HG03159 (cell line): ENCODE measurements around the gene ANKRD62.

Experiments used
- ATAC-seq: cut with Tn5 transposase; IDR thresholded peaks from one replicate; pipeline ENCODE4 v1.9.1; 2021; ENCODE audit warnings: mild to moderate bottlenecking, moderate library complexity; ENCODE audit not compliant: unreplicated experiment

The ANKRD62 gene

DNA sequence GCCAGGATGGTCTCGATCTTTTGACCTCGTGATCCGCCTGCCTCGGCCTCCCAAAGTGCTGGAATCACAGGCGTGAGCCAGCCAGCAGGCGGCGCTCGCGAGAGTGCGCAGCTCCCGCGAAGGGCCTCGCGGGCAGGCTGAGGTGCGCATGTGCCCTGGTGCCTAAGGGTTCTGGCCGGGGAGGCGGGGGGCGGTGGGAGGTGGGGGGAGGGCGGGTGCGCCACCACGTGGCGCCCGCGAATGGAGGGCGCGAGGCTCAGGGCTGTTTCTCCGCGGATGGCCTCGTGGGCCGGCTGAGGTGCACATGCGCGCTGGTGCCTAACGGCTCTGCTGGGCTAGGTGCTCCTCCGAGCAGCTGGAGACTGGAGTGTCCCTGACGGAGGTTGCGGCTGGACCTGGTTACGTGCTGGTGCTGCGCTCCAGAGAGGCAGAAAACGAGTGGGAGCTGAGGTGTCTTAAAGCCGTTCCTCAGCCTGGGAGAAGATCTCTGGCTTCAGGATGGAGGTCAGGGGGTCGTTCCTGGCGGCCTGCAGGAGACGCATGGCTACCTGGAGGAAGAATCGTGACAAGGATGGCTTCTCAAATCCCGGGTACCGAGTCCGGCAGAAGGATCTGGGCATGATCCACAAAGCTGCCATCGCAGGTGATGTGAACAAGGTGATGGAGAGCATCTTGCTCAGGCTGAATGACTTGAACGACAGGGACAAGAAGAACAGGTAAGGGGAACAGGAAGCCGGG is at the start of gene ANKRD62:
Gene ANKRD62, plus strand, starts transcription at position 324 of the 738 bp plus-strand sequence. Its CDS starts 175 bp downstream, at position 499.
- ATAC-seq: no peak

DNA sequence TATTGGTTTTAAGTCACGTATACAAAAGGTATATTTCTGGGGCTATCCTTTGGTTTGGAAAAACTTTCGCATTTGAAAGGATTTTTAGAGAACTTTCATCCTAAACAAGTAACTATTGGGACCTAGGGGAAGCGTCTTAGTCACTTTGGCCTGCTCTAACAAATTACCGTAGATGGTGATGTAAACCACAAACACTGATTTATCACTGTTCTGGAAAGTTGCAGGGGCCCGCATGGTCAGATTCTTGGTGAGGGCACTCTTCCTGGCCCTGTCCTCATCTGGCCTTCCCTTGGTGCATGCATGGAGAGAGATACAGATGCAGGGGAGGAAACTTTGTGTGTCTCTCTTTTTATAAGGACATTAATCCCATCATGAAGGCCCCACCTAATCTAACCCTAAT is 49.1 kb upstream of the ANKRD62 start:
- ATAC-seq: no peak

DNA sequence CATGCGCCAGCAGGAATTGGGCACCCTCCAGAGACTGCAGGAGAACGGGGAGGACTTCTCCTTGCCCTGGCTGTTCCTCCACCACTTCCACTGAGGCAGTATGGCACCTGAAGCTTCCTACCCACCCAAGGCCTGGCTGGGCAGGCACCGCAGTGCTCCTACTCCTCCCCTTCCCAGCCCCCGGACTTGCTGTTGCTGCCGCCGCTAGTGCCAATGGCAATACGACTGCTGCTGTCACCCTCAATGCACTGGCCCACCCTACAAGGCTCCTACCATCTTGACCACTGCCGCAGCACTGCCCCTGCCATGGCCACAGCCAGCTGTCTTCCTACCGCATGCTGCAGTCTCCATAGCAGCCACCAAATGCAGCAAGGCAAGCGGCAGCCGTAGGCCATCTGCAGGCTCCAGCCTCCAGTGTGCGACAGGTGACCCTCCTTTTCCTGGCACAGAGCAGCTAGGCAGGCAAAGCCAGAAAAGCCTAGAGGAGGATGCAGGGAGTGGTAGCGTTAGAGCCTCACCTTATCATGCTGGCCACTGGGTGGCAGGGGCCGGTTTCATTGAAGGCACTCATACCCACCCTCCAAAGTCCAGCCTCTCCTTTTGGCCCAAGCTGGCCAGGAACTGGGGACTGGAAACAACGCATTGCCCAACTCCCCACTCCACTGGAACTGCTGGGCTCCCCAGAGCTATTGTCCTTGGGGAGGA is 47.4 kb upstream of the ANKRD62 start:
- ATAC-seq: no peak

DNA sequence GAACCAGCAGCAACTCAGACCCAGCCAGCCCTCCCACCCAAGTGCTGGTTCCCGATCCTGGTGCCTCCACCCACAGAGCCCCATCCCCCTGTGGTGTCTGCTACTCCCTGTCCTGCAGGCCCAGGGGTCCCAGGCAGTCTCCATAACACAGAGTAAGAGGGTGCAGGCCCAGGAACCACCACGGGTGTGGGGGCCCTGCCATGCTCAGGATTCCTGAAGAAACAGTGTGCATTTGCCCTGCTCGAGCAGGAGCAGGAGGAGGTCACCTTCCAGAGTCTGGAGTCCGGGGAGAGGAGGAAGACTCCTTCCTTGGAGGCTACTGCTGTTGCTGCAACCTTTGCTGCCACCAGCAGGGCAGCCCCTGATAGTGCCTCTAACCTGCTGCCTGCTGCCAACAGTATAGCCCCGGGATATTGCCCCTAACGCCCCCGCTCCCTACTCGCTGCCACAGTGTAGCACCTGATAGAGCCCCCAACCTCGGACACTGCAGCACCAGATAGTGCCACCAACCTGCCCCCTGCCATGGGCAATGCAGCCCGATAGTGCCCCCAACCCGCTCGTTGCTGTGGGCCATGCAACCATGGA is 46.8 kb upstream of the ANKRD62 start:
- ATAC-seq: no peak

DNA sequence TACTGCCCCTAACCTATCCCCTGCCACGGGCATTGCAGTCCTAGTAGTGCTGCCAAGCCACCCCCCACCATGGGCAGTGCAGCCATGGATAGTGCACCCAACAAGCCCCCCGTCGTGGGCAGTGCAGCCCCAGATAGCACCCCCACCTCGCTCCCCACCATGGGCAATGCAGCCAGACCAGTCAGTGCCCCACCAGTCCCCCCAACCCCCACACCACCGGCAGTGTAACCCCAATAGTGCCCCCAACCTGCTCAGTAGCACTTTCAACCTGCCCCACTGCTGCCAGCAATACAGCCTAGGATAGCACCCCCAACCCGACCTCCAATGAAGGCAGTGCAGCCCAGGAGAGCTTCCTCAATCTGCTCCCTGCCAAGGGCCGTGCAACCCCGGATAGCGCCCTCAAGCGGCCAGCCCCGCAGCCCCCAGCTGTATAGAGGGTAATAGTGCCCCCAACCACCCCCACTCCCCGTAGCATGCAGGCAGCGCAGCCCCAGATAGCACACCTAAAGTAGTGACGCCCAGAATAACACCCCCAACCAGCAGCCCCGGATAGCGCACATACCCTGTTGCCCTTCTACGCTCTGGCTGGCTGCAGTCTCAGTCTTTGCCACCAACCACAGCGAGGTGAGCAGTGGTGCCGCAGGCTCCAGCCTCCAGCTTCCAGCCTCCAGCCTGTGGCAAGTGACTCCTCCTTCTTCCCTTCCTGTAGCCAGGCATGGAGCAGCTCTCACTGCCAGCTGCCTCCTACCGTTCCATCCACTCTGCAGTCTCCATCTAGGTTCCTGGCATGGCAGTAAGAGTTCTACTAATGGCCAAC is 45.4 kb upstream of the ANKRD62 start:
- ATAC-seq: no peak

DNA sequence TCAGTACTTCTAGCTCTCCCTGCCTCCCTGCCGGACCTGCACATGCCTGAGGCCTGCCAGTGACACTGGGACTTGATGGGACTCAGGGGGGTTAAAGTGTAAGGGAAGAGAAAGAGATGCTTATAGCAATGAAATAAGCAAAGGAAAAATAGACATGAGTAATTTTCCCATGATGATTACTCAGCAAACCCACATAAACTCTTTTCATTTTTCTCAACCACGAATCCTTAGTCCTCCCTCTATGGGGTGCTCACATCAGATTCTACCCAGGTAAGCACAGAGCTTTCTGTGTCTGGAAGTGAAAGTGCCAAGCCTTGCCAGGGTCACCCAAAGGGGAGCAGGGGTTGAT is 44.8 kb upstream of the ANKRD62 start:
- ATAC-seq: no peak

DNA sequence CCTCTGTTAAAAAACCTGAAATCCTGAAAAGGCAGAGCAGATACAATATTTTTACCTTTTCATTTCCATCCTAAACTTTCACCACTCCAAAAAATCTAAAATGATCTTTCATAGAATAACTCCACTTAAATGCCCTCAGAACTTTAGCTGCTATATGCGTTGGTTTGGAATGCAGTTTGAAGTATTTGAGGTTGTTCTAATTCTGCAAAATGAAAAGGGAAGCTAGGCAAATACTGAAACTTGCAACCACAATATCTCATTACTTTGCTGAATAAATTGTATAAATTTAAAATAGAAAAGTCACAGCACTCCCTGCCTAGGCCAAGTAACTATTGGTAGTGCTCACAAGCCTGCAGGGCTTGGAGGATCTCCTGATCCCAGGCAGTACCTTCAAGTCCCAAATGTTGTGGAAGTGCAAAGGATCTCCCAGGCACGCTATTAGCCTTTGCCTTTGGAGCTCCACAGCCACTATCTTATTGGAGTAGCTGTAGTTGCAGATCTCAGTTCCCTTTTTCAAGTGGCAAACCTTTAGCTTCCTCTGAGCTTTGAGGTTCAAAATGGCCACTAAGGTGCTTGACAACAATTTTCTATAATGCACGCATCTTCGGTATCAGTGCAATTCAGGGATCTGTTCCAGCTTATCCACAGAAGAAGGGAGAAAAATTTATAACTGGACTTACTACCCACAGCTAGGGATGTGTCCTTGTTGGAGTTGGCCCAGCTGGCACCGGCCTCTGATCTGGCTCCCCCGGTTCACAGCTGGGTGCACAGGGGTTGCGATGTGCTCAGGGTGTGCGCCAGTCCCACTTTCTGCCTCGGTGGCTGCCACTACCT is 43.4 kb upstream of the ANKRD62 start:
- ATAC-seq: peak; percentile 91

DNA sequence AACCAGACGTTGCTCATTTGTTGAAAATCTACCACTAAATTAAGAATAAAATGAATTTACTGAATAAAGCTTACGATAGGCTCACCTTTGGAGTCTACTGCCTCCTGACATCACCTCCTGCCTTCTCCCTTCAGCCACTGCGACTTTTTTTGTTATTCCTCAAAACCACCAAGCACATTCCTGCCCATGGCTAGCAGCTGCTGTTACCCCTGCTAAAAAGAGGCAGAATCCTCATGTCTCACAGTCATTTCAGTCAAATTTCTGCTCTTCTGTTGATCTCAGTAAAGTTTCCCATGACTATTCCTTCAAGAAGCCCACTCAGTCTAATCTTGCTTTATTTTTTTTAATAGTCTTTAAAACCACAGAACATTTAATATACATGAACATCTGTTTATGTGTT is 40.8 kb upstream of the ANKRD62 start:
- ATAC-seq: no peak

DNA sequence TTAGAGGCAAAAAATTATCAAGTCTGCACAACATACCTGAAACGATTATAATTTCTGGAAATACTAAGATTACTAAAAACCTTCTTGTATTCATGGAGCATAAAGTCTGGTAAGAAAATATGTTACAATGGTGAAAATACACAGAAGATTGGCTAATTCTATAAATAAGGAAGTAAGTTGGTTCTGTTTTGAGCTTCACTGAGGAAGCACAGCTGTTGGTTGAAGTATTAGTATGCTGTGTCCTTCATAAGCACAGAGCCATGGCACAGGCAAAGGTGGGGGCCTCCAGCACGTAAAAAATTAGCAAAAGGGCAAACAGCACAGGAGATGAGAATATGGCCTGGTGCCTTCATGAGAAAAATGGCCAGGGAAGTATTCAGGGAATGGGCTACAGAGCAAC is 40.4 kb upstream of the ANKRD62 start:
- ATAC-seq: peak; percentile 51

DNA sequence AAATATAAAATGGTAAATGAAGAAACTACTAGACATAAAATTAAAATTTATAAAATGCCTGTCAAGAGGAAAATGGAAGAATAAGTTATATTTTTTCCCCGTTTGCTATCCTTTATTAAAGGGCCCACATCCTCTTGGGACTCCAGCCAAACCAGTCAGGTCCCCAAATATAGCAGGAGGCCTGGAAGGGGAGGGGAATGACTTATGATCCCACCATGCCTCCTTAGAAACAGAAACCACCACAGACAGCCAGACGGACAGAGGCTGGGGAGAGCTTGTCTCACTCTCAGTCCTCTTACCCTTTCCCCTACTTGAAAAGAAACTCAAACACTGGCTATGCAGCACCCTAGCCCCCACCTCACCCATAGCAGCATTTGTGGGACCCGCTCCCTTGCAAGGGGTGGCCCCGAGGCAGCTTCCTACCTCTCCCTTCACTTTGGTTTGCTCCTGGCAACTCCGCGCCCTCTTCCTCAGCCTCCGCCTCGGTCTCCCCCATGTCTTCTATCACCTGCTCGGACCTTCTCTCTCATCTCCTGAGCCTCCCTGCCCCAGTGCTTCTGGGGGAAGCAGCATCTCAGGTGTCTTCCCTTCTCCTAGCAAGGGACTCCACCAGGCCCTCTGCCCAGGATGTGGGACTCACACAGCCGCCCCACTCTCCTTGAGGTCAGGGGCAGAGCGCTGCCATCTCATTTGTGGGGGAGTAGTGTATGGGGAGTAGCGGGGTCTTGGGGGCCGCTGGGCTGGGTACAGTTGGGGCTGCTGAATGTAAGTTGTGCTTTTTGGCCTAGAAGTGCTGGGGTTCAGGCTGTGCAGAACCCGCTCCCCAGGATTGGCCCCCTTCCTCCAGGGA is 37.4 kb upstream of the ANKRD62 start:
- no peak for ATAC-seq

DNA sequence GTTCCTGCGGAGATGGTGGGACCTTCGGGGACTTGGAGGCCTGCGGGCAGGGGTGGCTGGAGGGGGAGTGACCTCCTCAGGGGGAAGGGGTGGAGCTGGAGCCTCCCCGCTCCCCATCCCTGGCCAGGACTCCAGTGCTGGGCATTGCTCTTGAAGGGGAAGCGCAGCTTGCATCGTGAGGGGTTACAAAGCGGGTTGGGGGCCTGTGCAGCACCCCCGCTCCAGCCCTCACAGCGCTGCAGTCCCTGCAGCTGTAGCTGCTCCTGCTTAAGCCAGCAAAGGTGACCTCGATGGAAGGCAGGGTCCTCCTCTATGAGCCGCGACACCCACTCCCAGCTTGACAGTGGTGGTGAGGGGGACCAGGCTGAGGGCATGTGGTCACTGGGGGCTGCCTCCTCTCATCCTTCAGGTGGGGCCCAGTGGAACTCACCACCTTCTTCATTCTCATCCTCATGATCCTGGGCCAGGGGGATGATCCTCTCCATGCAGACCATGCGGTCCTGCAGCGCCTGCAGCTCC is 36.7 kb upstream of the ANKRD62 start:
- ATAC-seq: no peak

DNA sequence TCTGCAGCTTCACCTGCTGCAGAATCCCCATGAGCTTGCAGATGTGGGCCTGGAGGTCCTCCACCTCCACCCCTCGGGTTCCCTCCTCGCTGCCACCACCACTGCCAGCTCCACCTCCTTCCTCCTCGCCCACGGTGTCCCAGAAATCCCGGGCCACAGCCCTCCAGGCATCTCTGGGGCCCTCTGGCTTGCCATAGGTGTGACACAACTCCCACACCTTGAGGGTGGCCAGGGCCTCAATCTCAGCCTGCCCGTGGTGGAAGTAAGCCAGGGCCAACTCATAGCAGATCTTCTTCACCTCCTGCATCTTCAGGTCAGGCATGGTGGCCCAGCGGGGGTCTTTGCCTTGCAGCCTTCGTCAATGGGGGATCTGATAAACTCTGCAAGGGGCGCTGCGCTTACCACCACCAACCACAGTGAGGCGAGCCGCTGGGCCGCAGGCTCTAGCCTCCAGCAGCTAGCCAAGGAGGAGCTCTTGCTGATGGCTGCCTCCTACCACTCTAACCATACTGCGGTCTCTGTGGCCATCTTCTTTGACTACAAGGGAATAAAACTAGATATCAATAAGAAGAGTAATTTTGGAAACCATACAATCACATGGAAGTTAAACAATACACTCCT is 36.1 kb upstream of the ANKRD62 start:
- no peak for ATAC-seq

DNA sequence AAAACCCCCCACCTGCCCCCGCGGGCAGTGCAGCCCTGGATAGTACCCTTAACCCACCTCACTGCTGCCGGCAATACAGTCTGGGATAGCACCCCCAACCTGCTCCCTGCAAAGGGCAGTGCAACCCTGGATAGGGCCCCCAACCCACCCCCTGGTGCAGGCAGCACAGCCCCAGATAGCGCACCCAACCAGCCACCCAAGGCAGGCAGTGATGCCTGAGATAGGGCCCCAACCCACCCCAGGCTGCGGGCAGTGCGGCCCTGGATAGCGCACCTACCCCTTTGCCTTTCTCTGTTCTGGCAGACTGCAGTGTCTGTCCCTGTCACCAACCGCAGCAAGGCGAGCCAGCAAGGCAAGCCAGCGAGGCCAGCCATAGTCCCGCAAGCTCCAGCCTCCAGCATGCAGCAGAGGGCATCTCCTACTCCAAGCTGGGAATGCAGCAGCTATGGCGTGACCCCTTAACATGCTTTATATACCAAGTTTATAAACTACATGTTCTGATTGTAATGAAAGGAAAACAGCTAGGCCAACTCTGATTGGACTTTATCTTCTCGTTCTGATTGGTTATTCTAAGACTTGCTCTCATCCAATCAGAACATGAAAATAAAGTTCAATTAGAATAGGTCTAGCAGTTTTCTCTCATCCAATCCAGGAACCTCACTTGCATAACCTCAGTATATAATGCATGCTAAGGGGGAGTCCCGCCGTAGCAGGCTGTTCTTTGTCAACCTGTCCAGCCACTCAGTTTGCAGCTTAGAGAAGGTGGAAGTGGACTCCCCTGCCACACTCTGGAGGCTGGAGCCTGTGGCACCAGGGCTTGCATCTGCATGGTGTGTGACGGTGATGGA is 34.1 kb upstream of the ANKRD62 start:
- no peak for ATAC-seq

DNA sequence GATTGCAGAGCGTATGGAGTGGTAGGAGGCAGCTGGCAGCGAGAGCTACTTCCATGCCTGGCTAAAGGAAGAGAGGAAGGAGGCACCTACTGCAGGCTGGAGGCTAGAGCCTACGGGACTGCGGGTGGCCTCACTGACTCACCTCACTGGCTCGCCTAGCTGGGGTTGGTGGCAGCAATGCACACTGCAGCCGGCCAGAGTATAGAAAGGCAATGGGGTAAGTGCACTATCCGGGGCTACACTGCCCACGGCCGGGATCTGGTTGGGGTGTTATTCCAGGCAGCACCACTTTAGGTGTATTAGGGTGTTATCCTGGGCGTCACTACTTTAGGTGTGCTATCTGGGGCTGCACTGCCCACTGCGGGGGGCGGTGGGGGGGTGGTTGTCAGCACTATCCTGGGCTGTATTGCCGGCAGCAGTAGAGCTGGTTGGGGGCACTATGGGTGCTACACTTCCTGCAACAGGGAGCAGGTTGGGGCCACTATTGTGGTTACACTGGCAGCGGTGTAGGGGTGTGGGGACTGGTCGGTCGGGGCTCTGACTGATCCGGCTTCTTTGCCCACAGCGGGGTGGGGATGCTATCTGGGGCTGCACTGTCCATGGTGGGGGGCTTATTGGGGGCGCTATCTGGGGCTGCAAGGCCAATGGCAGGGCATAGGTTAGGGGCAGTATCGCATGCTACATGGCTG is 33.3 kb upstream of the ANKRD62 start:
- no peak for ATAC-seq

DNA sequence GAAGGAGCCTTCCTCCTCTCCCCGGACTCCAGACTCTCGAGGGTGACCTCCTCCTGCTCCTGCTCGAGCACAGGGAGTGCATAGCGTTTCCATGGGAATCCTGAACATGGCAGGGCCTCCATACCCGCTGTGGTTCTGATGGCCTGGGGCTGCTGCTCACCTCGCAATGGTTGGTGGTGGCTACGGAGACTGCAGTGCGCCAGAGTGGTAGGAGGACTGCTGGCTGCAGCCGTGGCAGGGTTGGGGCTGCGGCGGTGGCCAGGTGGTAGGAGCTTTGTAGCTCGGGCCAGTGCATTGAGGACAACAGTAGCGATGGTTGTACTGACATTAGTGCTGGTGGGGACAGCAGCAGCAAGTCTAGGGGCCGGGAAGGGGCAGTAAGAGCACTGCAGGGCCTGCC is 32.0 kb upstream of the ANKRD62 start:
- ATAC-seq: no peak

DNA sequence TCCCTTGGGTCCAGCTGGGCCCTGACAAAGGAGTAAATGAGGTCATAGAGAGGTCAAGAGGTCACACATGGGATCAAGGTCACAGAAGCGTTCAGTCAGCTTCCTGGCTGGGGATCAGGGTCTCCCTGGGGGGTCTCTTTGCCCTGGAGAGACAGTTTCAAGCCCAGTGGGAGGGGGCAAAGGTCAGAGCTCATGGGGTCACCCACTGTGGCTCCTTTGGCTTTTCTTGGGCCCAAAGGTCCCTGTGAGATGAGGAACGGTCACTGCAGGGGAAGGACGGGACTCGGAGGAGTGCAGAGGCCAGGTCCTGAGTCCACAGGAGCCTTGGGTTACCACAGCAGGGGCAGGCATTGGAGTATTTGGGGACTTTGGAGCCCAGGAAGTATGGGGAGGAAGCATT is 30.7 kb upstream of the ANKRD62 start:
- no peak for ATAC-seq

DNA sequence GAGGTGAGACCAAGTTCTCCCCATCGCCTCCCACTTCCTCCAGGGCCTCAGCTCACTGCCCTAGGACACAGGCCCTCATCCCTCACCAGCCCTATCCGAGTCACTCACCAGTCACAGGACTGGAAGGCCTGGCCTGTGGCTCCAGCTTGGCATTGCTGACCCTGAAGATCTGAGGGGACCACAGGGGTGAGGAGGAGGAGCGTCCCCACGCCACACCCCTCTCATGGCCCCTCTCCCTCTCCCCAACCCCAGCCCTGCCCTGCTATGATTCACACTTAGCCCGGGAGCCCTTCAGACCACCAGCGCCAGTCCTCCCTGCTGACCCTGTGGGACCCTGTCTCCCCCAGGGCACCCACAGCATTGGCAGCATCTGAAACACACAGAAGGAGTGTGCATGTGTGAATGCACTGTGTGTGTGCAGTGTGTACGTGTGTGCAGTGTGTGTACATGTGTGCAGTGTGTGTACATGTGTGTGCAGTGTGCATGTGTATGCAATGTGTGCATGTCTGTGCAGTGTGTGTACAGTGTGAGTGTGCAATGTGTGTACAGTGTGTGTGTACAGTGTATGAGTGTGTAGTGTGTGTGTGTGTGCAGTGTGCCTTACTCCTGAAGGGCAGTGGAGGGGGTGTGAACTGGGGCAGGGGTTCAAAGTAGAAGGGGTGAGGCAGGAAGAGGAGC is 29.4 kb upstream of the ANKRD62 start:
- ATAC-seq: no peak
